22Rv1 (cell line): ENCODE results near the gene DBNDD2.

ENCODE experiments used
- CTCF ChIP-seq: fragments of 450-650 bp; IDR thresholded peaks from 2 replicates; pipeline ENCODE4 v1.5.1; 2017; ENCODE audit warnings: mild to moderate bottlenecking
- ZFX ChIP-seq: fragments of 450-650 bp; IDR thresholded peaks from 2 replicates; pipeline ENCODE4 v1.6.1; 2017; ENCODE audit warnings: antibody characterized with exemption, borderline replicate concordance

DNA sequence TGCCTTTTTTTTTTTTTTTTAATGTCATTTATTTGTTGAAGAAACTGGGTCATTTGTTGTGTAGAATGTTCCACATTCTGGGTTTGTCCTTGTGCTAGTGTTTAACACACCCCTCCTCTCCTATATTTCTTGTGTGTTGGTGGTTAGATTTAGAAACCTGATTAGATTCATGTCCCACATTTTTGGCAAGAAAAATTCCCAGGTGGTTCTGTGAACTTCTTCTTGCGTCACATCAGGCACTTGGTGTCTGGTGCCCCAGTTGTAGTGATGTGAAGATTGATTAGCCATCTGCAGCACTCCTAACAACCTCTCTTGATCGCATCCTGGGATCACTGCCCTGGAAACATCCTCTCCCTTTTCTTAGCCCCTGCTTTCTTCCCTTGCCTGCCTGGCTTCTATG, 15.6 kb downstream of the DBNDD2 start:
- TF ChIP-seq CTCF (no peak), ZFX (no peak)
